HUES48 (cell line): Measurements from ENCODE around the gene CPXM2.

Experiments
- H3K27ac ChIP-seq: one replicate; pipeline ENCODE4 v1.7.0; 2013; ENCODE audit warnings: low read depth, low read length, inconsistent platforms
- H3K27me3 ChIP-seq: 2 replicates; pipeline ENCODE4 v1.6.1; 2013; ENCODE audit warnings: mild to moderate bottlenecking, low read length; ENCODE audit not compliant: control insufficient read depth, insufficient read depth
- H3K36me3 ChIP-seq: 2 replicates; pipeline ENCODE4 v1.6.1; 2013; ENCODE audit warnings: low read length; ENCODE audit not compliant: control insufficient read depth, insufficient read depth
- H3K4me1 ChIP-seq: 2 replicates; pipeline ENCODE4 v1.6.1; 2013; ENCODE audit warnings: mild to moderate bottlenecking, low read length; ENCODE audit not compliant: control insufficient read depth, insufficient read depth
- H3K4me3 ChIP-seq: 2 replicates; pipeline ENCODE4 v1.5.1; 2013; ENCODE audit warnings: mild to moderate bottlenecking, low read depth, low read length
- H3K9ac ChIP-seq: 2 replicates; pipeline ENCODE4 v1.6.1; 2013; ENCODE audit warnings: mild to moderate bottlenecking, low read depth, low read length, moderate library complexity
- H3K9me3 ChIP-seq: 2 replicates; pipeline ENCODE4 v1.6.1; 2013; ENCODE audit warnings: low read length; ENCODE audit not compliant: control insufficient read depth, insufficient read depth

Gene CPXM2

DNA sequence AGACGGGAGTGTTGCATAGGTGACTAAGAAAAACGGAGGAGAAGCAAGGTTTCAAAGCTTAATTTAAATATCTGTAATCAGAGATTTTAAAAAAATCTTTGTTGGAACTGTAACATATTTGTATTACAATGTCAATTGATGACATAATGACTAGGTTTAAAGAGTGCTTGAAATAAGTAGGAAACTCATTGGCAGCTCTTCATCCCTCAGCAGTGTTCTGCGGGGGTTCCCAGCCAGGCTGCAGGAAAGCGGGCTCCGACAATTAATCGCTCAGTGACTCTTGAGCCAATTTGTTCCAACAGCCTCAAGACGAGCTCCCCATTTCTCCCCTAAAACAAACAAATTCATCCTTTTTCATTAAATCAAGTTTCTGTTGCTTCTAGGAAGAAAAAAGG is 22.6 kb downstream of the CPXM2 start:
- Histone ChIP-seq H3K27ac (no peak overlapping the region), H3K4me3 (no peak overlapping the region), H3K9me3 (no peaks in the 10 kb centered on the region), H3K27me3 (no peaks in the 10 kb centered on the region), H3K9ac (no peak overlapping the region), H3K4me1 (peaks cover 20% of the 10 kb centered on the region), H3K36me3 (no peaks in the 10 kb centered on the region)

- Histone ChIP-seq H3K4me3 (no peak overlapping the region), H3K36me3 (no peaks in the 10 kb centered on the region), H3K27ac (no peak overlapping the region), H3K27me3 (no peaks in the 10 kb centered on the region), H3K9ac (no peak overlapping the region), H3K9me3 (no peaks in the 10 kb centered on the region), H3K4me1 (peaks cover 20% of the 10 kb centered on the region)
Observed at GRCh38 chr10:123868038-123869019, 23.3 kb downstream of the CPXM2 start.

- no peak overlapping the region for H3K27ac ChIP-seq
- no peaks in the 10 kb centered on the region for H3K9me3 ChIP-seq
- H3K4me1 ChIP-seq: peaks cover 13% of the 10 kb centered on the region
- H3K4me3 ChIP-seq: no peak overlapping the region
- H3K9ac ChIP-seq: no peak overlapping the region
- no peaks in the 10 kb centered on the region for H3K27me3 ChIP-seq
- peaks cover 8% of the 10 kb centered on the region; the same call in 1 of the 2 replicates for H3K36me3 ChIP-seq
Observed at GRCh38 chr10:123865880-123866279, 25.7 kb downstream of the CPXM2 start.

DNA sequence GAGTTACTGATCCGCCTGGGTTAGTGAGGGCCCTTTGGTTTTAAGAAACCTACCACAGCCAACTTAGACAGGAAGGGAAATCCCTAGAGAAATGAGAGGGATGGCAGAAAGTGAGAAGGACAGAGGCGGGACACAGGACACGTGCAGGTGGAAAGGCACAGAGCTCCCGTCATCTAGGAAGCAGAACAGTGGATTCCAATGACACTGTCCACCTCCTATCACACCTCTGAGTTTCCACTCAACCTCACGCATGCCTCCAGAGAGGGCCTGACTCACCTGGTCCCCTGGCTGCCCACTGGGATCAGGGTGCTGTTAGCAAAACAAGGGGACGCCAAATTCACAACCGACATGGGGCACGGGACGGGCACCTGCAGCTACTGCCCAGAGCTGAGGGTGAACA is 26.3 kb downstream of the CPXM2 start:
- no peaks in the 10 kb centered on the region for H3K27me3 ChIP-seq
- no peaks in the 10 kb centered on the region for H3K9me3 ChIP-seq
- no peak overlapping the region for H3K9ac ChIP-seq
- no peak overlapping the region for H3K4me3 ChIP-seq
- H3K4me1 ChIP-seq: peaks cover 13% of the 10 kb centered on the region
- H3K36me3 ChIP-seq: peaks cover 8% of the 10 kb centered on the region; the same call in 1 of the 2 replicates
- no peak overlapping the region for H3K27ac ChIP-seq

- Histone ChIP-seq H3K9ac (no peak overlapping the region), H3K4me1 (peaks cover 13% of the 10 kb centered on the region), H3K9me3 (no peaks in the 10 kb centered on the region), H3K27me3 (no peaks in the 10 kb centered on the region), H3K27ac (no peak overlapping the region), H3K4me3 (no peak overlapping the region), H3K36me3 (peaks cover 8% of the 10 kb centered on the region; the same call in 1 of the 2 replicates)
Observed at GRCh38 chr10:123864923-123865322, 26.7 kb downstream of the CPXM2 start.

- Histone ChIP-seq H3K4me3 (no peak overlapping the region), H3K27me3 (no peaks in the 10 kb centered on the region), H3K9ac (no peak overlapping the region), H3K9me3 (no peaks in the 10 kb centered on the region), H3K4me1 (peaks cover 13% of the 10 kb centered on the region), H3K27ac (no peak overlapping the region), H3K36me3 (peaks cover 8% of the 10 kb centered on the region; the same call in 1 of the 2 replicates)
Observed at GRCh38 chr10:123863721-123864482, 27.7 kb downstream of the CPXM2 start.

GRCh38 chr10:123863183-123863575 is 28.4 kb downstream of the CPXM2 start:
- H3K9ac ChIP-seq: no peak overlapping the region
- H3K36me3 ChIP-seq: peaks cover 8% of the 10 kb centered on the region; the same call in 1 of the 2 replicates
- H3K4me3 ChIP-seq: no peak overlapping the region
- H3K9me3 ChIP-seq: no peaks in the 10 kb centered on the region
- no peak overlapping the region for H3K27ac ChIP-seq
- H3K4me1 ChIP-seq: peaks cover 16% of the 10 kb centered on the region
- H3K27me3 ChIP-seq: no peaks in the 10 kb centered on the region

DNA sequence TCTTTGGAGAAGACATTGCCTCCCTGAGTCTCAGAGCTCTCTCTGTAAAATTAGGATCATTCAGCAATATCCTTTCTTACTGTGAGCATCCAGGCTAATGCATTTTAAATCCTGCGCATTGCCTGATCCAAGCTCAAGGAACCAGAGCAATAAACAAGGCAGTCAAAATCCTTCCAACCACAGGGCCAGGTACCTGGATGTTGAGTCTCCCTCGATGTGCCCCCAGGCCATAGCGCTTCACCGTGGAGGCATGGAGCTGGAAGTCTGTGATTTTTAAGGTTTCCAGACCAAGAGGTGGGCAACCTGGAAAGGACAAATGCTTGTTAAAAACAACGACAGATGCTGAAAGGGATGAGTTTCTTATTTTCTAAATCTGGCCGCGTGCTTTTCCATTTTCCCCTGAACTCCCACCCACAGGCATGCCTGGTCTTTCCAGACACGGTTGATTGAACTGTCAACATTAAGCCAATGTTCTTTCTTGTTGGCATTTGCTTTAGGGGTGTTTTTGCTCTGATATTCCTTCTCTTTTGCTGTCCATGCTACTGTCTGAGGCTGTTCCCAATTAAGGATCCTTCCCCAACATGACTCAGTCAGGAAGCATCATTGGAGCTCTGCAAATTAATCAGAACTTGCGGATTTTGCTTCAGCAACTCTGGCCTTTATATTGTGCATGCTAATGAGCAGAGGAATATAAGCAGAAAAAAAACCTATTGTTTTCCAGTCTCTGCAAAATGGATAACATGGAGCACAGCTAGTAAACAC is 29.0 kb downstream of the CPXM2 start:
- no peaks in the 10 kb centered on the region for H3K27me3 ChIP-seq
- peaks cover 16% of the 10 kb centered on the region for H3K4me1 ChIP-seq
- no peaks in the 10 kb centered on the region for H3K9me3 ChIP-seq
- H3K9ac ChIP-seq: no peak overlapping the region
- peaks cover 8% of the 10 kb centered on the region; the same call in 1 of the 2 replicates for H3K36me3 ChIP-seq
- no peak overlapping the region for H3K4me3 ChIP-seq
- no peak overlapping the region for H3K27ac ChIP-seq

- H3K9me3 ChIP-seq: no peaks in the 10 kb centered on the region
- no peak overlapping the region for H3K9ac ChIP-seq
- H3K27me3 ChIP-seq: no peaks in the 10 kb centered on the region
- peaks cover 11% of the 10 kb centered on the region; the same call in 1 of the 2 replicates for H3K4me1 ChIP-seq
- H3K27ac ChIP-seq: no peak overlapping the region
- H3K4me3 ChIP-seq: no peak overlapping the region
- peaks cover 8% of the 10 kb centered on the region; the same call in 1 of the 2 replicates for H3K36me3 ChIP-seq
Observed at GRCh38 chr10:123860856-123861255, 30.8 kb downstream of the CPXM2 start.

- Histone ChIP-seq H3K9me3 (no peaks in the 10 kb centered on the region), H3K27ac (no peak overlapping the region), H3K9ac (no peak overlapping the region), H3K4me1 (peaks cover 11% of the 10 kb centered on the region; the same call in 1 of the 2 replicates), H3K36me3 (peaks cover 8% of the 10 kb centered on the region; the same call in 1 of the 2 replicates), H3K4me3 (no peak overlapping the region), H3K27me3 (no peaks in the 10 kb centered on the region)
Observed at GRCh38 chr10:123860209-123860608, 31.4 kb downstream of the CPXM2 start.
